Activated naive CD4-positive, alpha-beta T cell treated with anti-CD3 and anti-CD28 coated beads, Interleukin-2, amount 50 U/mL, for 24 hours (primary cell): ENCODE measurements around the gene ADAM23.

Experiments used
- H3K27ac Mint-ChIP-seq: one replicate; pipeline ENCODE4 v1.8.0; 2021; ENCODE audit warnings: mild to moderate bottlenecking, mixed read lengths
- H3K27me3 Mint-ChIP-seq: one replicate; pipeline ENCODE4 v1.8.0; 2021; ENCODE audit warnings: mixed read lengths
- H3K36me3 Mint-ChIP-seq: one replicate; pipeline ENCODE4 v1.8.0; 2021; ENCODE audit warnings: mixed read lengths
- H3K4me1 Mint-ChIP-seq: one replicate; pipeline ENCODE4 v1.8.0; 2021; ENCODE audit warnings: mixed read lengths
- H3K4me3 Mint-ChIP-seq: one replicate; pipeline ENCODE4 v1.8.0; 2021; ENCODE audit warnings: mild to moderate bottlenecking, mixed read lengths
- H3K9me3 Mint-ChIP-seq: one replicate; pipeline ENCODE4 v1.8.0; 2021; ENCODE audit warnings: mixed read lengths

The ADAM23 gene

DNA sequence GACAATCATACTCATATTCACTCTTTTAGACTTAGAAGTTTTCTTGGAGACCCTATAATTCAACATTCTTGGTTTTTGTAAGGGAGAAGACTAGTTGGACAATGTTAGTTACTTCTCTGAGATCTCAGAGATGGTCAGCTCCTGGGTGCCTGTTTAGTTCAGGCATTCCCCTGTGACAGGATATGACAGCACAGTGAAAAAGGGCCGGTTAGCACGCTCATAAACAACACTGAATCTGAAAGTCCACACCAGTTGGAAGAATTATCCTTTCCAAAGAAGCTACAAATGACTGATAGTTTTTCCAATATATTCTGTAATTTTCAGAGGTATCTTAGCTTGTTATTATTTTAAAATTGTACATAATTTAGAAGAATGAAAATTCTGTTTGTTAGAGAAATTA, 75.7 kb downstream of the ADAM23 start:
- Mint-ChIP-seq H3K9me3 (no peaks in the 10 kb centered on the region), H3K4me1 (no peaks in the 10 kb centered on the region), H3K27ac (no peak overlapping the region), H3K4me3 (no peak overlapping the region), H3K27me3 (peaks cover 8% of the 10 kb centered on the region), H3K36me3 (no peaks in the 10 kb centered on the region)

GRCh38 chr2:206520450-206520849, 77.1 kb downstream of the ADAM23 start:
- no peaks in the 10 kb centered on the region for H3K4me1 Mint-ChIP-seq
- H3K4me3 Mint-ChIP-seq = no peak overlapping the region
- no peak overlapping the region for H3K27ac Mint-ChIP-seq
- no peaks in the 10 kb centered on the region for H3K36me3 Mint-ChIP-seq
- no peaks in the 10 kb centered on the region for H3K9me3 Mint-ChIP-seq
- H3K27me3 Mint-ChIP-seq = peaks cover 6% of the 10 kb centered on the region

DNA sequence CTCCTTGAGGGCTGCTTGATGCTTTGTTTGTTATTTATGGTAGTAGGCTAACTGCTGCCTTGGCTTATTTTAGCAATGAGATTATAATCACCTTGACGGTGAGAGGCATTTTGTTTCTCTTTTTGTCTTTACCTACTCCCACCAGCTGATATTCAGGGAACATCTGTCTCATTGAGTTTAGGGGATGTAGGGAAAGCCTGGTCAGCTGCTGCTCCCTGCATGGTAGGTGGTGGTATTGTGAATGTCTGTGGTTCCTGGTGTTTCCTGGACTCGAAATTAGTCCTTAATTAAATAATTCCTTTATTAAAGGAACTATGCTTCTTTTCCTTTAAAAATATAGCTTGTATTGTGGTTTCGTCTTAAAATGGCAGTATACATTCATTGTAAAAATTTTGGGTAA, 77.8 kb downstream of the ADAM23 start:
- Mint-ChIP-seq H3K4me3 (no peak overlapping the region), H3K36me3 (no peaks in the 10 kb centered on the region), H3K27ac (no peak overlapping the region), H3K27me3 (peaks cover 6% of the 10 kb centered on the region), H3K9me3 (no peaks in the 10 kb centered on the region), H3K4me1 (no peaks in the 10 kb centered on the region)

DNA sequence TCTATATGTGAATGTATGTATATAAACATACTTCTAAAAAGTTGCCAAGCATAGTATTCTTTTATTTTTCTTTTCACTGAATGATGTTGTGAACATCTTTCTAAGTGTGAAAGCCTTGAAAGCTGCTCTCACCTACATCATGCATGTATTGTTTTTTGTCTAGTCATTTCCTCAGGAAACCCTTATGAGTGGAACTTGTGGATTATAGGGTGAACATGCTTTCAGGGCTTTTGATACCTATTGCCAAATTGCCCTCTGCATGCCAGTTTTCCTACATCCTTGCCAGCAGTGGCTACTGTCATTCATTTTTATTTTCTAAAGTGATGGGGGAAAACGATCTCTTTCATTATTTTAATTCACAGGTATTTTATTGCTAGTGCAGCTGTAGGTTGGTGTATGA, 78.3 kb downstream of the ADAM23 start:
- Mint-ChIP-seq H3K9me3 (no peaks in the 10 kb centered on the region), H3K27me3 (peaks cover 6% of the 10 kb centered on the region)

DNA sequence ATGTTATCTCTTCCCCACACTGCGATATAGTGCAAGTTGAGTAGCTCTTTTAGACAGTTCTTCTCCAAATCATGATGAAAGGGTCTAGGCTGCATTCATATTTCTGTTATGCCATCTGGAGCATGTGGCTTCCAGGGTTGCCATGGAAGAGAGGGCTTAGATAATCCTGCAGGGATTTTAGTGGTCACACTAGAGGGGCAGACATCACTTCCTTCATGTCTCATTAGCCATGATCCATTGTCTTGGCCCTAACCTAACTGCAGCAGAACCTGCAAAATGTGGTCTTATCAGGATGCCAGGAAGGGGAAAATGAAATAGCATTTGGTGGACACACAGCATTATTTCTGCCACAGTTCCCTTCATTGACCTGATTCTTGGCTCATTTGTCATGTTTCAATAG, 83.1 kb downstream of the ADAM23 start:
- Mint-ChIP-seq H3K36me3 (no peaks in the 10 kb centered on the region), H3K9me3 (no peaks in the 10 kb centered on the region), H3K27me3 (peaks cover 13% of the 10 kb centered on the region), H3K4me1 (peaks cover 14% of the 10 kb centered on the region), H3K27ac (no peak overlapping the region), H3K4me3 (no peak overlapping the region)

More for the DNA sequence above, 78.3 kb downstream of the ADAM23 start:
- H3K27ac Mint-ChIP-seq = no peak overlapping the region
- H3K4me3 Mint-ChIP-seq = no peak overlapping the region
- H3K4me1 Mint-ChIP-seq = no peaks in the 10 kb centered on the region
- H3K36me3 Mint-ChIP-seq = no peaks in the 10 kb centered on the region

- Mint-ChIP-seq H3K27ac (no peak overlapping the region), H3K36me3 (no peaks in the 10 kb centered on the region), H3K4me1 (peaks cover 19% of the 10 kb centered on the region), H3K4me3 (no peak overlapping the region), H3K27me3 (peaks cover 12% of the 10 kb centered on the region), H3K9me3 (no peaks in the 10 kb centered on the region)
Measured at GRCh38 chr2:206527153-206527552, 83.8 kb downstream of the ADAM23 start.

DNA sequence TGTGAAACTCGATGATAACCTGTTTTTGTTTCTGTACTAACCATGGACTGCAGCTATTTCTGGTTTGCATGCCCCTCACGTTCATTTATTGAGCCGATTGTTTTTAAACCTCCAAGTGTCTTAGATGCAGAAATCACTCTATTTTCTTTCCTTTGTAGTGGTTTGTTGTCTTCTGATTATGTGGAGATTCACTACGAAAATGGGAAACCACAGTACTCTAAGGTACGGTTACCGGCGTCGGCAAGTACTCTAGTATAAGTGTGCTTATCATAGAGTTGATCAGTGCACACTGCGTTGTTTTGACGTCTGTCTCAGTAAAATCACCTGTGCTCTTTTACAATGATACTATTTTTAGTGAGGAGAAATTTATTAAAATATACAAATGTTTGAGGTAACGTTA, 87.4 kb downstream of the ADAM23 start:
- H3K27me3 Mint-ChIP-seq = peaks cover 13% of the 10 kb centered on the region
- no peaks in the 10 kb centered on the region for H3K9me3 Mint-ChIP-seq
- no peaks in the 10 kb centered on the region for H3K36me3 Mint-ChIP-seq
- peak overlapping the region; percentile 78 for H3K4me3 Mint-ChIP-seq
- peaks cover 19% of the 10 kb centered on the region for H3K4me1 Mint-ChIP-seq
- H3K27ac Mint-ChIP-seq = no peak overlapping the region

DNA sequence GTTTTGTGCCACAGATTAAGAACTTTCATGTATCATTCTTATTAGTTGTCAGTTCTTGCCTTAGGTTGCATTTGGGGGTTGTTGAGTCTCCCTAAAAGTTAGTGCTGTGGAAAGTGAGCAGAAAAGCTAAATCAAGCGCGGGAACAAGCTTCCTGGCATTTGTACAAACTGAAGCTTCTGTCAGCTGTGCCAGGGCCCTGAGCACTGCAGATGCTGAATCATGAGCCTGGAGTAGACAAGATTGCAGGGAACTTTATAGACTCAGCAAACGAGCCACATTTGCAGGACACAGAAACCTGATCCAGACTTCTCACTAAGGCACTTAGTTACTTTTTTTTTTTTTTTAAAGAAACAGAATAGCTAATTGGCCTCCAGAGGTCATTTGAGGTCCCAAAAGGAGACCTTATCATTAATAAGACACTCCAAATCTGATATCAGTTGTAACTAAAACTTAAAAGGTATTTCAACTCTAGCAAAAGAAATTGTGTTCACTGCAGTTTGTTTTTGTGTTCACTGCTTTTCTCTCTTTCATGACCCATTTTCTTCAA, 88.7 kb downstream of the ADAM23 start:
- peaks cover 19% of the 10 kb centered on the region for H3K4me1 Mint-ChIP-seq
- no peaks in the 10 kb centered on the region for H3K9me3 Mint-ChIP-seq
- no peak overlapping the region for H3K4me3 Mint-ChIP-seq
- peaks cover 14% of the 10 kb centered on the region for H3K27me3 Mint-ChIP-seq
- H3K27ac Mint-ChIP-seq = no peak overlapping the region
- no peaks in the 10 kb centered on the region for H3K36me3 Mint-ChIP-seq

DNA sequence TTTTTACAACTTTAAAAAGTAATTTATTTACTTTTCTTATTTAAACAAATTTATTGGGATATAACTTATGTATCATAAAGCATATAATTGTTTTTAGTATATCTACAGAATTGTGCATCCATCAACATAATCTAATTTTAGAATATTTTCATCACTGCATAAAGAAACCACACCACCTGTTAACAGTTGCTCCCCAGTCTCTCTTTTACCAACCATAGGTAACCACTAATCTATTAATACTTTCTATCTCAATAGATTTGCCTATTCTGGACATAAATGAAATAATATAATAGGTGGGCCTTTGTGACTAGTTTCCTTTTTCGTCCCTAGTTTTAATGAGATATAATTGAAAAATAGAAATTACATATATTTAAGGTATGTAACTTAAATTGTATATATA, 90.6 kb downstream of the ADAM23 start:
- no peak overlapping the region for H3K4me3 Mint-ChIP-seq
- H3K27ac Mint-ChIP-seq = no peak overlapping the region
- peaks cover 19% of the 10 kb centered on the region for H3K4me1 Mint-ChIP-seq
- H3K36me3 Mint-ChIP-seq = no peaks in the 10 kb centered on the region
- peaks cover 15% of the 10 kb centered on the region for H3K27me3 Mint-ChIP-seq
- no peaks in the 10 kb centered on the region for H3K9me3 Mint-ChIP-seq

DNA sequence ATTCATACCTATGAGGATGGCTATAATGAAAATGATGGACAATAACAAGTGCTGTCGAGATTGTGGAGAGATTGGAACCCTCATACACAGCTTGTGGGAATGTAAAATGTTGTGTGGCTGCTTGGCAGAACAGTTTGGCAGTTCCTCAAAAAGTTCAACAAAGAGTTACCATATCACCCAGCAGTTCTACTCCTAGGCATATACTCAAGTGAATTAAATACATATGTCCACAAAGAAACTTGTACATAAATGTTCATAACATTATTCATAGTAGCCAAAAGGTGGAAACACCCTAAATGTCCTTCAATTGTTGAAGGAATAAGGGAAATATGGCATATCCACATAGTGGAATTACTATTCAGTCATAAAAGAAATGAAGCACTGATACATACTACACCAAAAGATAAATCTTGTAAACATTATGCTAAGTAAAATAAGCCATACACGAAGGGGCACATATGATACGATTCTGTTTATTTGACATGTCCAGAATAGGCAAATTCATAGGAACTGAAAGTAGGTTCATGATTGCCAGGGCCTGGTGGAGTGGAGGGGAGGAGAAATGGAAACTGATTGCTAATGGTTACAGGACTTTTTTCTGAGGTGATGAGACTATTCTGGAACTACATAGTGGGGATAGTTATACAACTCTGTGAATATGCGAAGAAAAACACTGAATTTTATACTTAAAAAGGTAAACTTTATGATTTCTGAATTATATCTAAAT, 92.1 kb downstream of the ADAM23 start:
- Mint-ChIP-seq H3K4me3 (no peak overlapping the region), H3K36me3 (no peaks in the 10 kb centered on the region), H3K9me3 (no peaks in the 10 kb centered on the region), H3K27me3 (peaks cover 13% of the 10 kb centered on the region), H3K4me1 (peaks cover 16% of the 10 kb centered on the region), H3K27ac (no peak overlapping the region)

- H3K4me1 Mint-ChIP-seq = peaks cover 4% of the 10 kb centered on the region
- H3K27me3 Mint-ChIP-seq = peaks cover 4% of the 10 kb centered on the region
- no peaks in the 10 kb centered on the region for H3K36me3 Mint-ChIP-seq
- H3K4me3 Mint-ChIP-seq = no peak overlapping the region
- H3K9me3 Mint-ChIP-seq = no peaks in the 10 kb centered on the region
- no peak overlapping the region for H3K27ac Mint-ChIP-seq
Measured at GRCh38 chr2:206540757-206541156, 97.4 kb downstream of the ADAM23 start.

- Mint-ChIP-seq H3K27ac (no peak overlapping the region), H3K27me3 (peaks cover 1% of the 10 kb centered on the region), H3K4me3 (no peak overlapping the region), H3K4me1 (peaks cover 4% of the 10 kb centered on the region), H3K9me3 (no peaks in the 10 kb centered on the region), H3K36me3 (no peaks in the 10 kb centered on the region)
Measured at GRCh38 chr2:206543073-206543472, 99.7 kb downstream of the ADAM23 start.

GRCh38 chr2:206548383-206548782, 105.1 kb downstream of the ADAM23 start:
- no peak overlapping the region for H3K4me3 Mint-ChIP-seq

GRCh38 chr2:206555721-206556120, 112.4 kb downstream of the ADAM23 start:
- Mint-ChIP-seq H3K9me3 (no peaks in the 10 kb centered on the region), H3K27ac (no peak overlapping the region), H3K36me3 (no peaks in the 10 kb centered on the region), H3K4me1 (peaks cover 5% of the 10 kb centered on the region), H3K4me3 (no peak overlapping the region), H3K27me3 (peaks cover 6% of the 10 kb centered on the region)

More at GRCh38 chr2:206548383-206548782, 105.1 kb downstream of the ADAM23 start:
- H3K36me3 Mint-ChIP-seq = no peaks in the 10 kb centered on the region
- H3K9me3 Mint-ChIP-seq = no peaks in the 10 kb centered on the region
- H3K27ac Mint-ChIP-seq = no peak overlapping the region
- H3K4me1 Mint-ChIP-seq = no peaks in the 10 kb centered on the region
- no peaks in the 10 kb centered on the region for H3K27me3 Mint-ChIP-seq

GRCh38 chr2:206556357-206556949, 113.1 kb downstream of the ADAM23 start:
- Mint-ChIP-seq H3K27ac (no peak overlapping the region), H3K27me3 (peaks cover 8% of the 10 kb centered on the region), H3K9me3 (no peaks in the 10 kb centered on the region), H3K4me1 (peaks cover 5% of the 10 kb centered on the region), H3K4me3 (no peak overlapping the region), H3K36me3 (no peaks in the 10 kb centered on the region)

DNA sequence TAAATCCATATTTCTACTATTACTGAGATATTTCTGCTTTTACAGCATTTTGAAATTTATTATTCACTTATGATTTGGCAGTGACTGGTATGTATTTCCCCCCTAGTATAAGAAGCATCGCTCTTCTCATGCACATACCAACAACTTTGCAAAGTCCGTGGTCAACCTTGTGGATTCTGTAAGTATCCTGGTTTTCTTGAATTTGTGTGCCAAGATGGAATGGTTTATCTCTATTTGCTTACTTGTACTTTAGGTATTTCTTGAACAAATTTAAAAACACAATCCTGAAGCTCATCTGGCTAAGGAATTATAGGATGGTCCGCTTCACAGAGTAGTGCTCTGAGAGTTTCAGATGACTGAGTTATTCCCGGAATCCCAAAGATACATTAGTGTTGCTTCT, 114.0 kb downstream of the ADAM23 start:
- peaks cover 8% of the 10 kb centered on the region for H3K27me3 Mint-ChIP-seq
- peaks cover 5% of the 10 kb centered on the region for H3K4me1 Mint-ChIP-seq
- no peak overlapping the region for H3K27ac Mint-ChIP-seq
- no peaks in the 10 kb centered on the region for H3K36me3 Mint-ChIP-seq
- no peak overlapping the region for H3K4me3 Mint-ChIP-seq
- H3K9me3 Mint-ChIP-seq = no peaks in the 10 kb centered on the region
